Keratinocyte (primary cell): ENCODE data around the gene OR6K2.

Experiments used
- CTCF ChIP-seq, 3 experiments: IDR thresholded peaks in 1 of 3; conservative IDR thresholded peaks in 1 of 3; optimal IDR thresholded peaks in 1 of 3; 2 replicates in 2 of 3; 3 replicates in 1 of 3; pipeline versions ENCODE3 to v1.5.1; 2011; ENCODE audit warnings: low read length in 3 of 3, mild to moderate bottlenecking in 3 of 3, moderate library complexity in 2 of 3, control low read depth in 1 of 3, inconsistent platforms in 1 of 3; ENCODE audit not compliant: insufficient read depth in 2 of 3; ENCODE audit errors: extremely low read depth in 1 of 3
- EZH2 ChIP-seq: IDR thresholded peaks from one replicate; pipeline ENCODE4 v1.6.1; 2012; ENCODE audit warnings: inconsistent platforms, mild to moderate bottlenecking, low read length, moderate library complexity

GRCh38 chr1:158666037-158666436 lies 34.4 kb downstream of the OR6K2 start:
- TF ChIP-seq CTCF (optimal IDR thresholded peaks at IDR 0.05 in 1 of 3, IDR thresholded peaks at IDR 0.05 in 1 of 3, conservative IDR thresholded peaks at IDR 0.05 in 1 of 3; ENCODE audit: extremely low read depth in 1 of 3, insufficient read depth in 2 of 3, low read length in 3 of 3) (no peak), EZH2 (no peak)
